HG02884 (cell line): ENCODE data around the gene LCN9.
"Not testable (repeated sequence)": the region's sequence is repeated elsewhere in the genome, so short reads cannot be mapped to it uniquely, and the experiment has no call there.

Experiments
- ATAC-seq: cut with Tn5 transposase; IDR thresholded peaks from one replicate; pipeline ENCODE4 v1.9.1; 2021; ENCODE audit warnings: mild to moderate bottlenecking, moderate library complexity; ENCODE audit not compliant: unreplicated experiment

The LCN9 gene

GRCh38 chr9:135644631-135645218 is 18.4 kb upstream of the LCN9 start:
- ATAC-seq, result no peak

- ATAC-seq, result no peak
These were observed 15.2 kb upstream of the LCN9 start for GRCh38 chr9:135647884-135648283.

GRCh38 chr9:135648494-135649410 is 14.4 kb upstream of the LCN9 start:
- no peak for ATAC-seq

GRCh38 chr9:135649508-135649907 is 13.6 kb upstream of the LCN9 start:
- ATAC-seq, result no peak

GRCh38 chr9:135650408-135650807 is 12.7 kb upstream of the LCN9 start:
- no peak for ATAC-seq

- no peak for ATAC-seq
These were observed 7.8 kb upstream of the LCN9 start for GRCh38 chr9:135655317-135655716.

GRCh38 chr9:135657416-135657815 is 5.7 kb upstream of the LCN9 start:
- no peak for ATAC-seq

- ATAC-seq, result no peak
These were observed 3.9 kb upstream of the LCN9 start for GRCh38 chr9:135659252-135659651.

GRCh38 chr9:135660407-135660806 is 2.7 kb upstream of the LCN9 start:
- ATAC-seq, result no peak

GRCh38 chr9:135661816-135662560 is 1.1 kb upstream of the LCN9 start:
- ATAC-seq, result no peak

GRCh38 chr9:135663451-135663770 is 302 bp downstream of the LCN9 start:
- no peak for ATAC-seq

GRCh38 chr9:135663857-135664256 is 748 bp downstream of the LCN9 start:
- ATAC-seq, result no peak

- ATAC-seq, result no peak
These were observed 1.2 kb downstream of the LCN9 start for GRCh38 chr9:135664266-135664665.

- ATAC-seq, result no peak
These were observed 2.0 kb downstream of the LCN9 start for GRCh38 chr9:135664801-135665794.

GRCh38 chr9:135665795-135666189 is 2.7 kb downstream of the LCN9 start:
- no peak for ATAC-seq

- no peak for ATAC-seq
These were observed 3.7 kb downstream of the LCN9 start for GRCh38 chr9:135666534-135667462.

GRCh38 chr9:135667463-135668001 is 4.4 kb downstream of the LCN9 start:
- no peak for ATAC-seq

- not testable (repeated sequence) for ATAC-seq
These were observed 5.9 kb downstream of the LCN9 start for GRCh38 chr9:135669018-135669417.

- ATAC-seq, result no peak
These were observed 6.6 kb downstream of the LCN9 start for GRCh38 chr9:135669616-135670285.
